22Rv1 (cell line): ENCODE measurements around the gene PTPRD.

Experiments
- ZFX ChIP-seq: fragments of 450-650 bp; IDR thresholded peaks from 2 replicates; pipeline ENCODE4 v1.6.1; 2017; ENCODE audit warnings: antibody characterized with exemption, borderline replicate concordance
- TF ChIP-seq, protein P1 (sequence below): fragments of 450-650 bp; IDR thresholded peaks from 2 replicates; pipeline ENCODE4 v1.5.1; 2017; ENCODE audit warnings: mild to moderate bottlenecking

DNA sequence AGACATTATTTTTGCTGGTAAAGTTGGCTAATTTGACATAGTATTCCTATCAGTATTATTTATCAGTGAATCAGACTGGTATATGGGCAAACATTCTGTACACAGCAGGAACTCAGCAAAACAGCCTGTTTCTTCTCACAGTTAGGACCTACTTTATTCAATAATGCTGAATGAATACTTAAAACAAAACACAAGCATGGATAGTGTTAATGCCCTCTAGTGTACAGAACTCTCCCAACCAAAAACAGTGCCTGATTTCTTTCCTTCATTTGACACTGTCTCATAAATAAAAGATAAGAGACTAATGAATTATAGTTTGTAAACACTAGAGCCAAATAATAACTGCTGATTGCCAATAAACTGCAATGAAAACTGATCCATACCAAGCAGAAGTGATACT is 1113.3 kb downstream of the PTPRD start:
- TF ChIP-seq, protein P1, sequence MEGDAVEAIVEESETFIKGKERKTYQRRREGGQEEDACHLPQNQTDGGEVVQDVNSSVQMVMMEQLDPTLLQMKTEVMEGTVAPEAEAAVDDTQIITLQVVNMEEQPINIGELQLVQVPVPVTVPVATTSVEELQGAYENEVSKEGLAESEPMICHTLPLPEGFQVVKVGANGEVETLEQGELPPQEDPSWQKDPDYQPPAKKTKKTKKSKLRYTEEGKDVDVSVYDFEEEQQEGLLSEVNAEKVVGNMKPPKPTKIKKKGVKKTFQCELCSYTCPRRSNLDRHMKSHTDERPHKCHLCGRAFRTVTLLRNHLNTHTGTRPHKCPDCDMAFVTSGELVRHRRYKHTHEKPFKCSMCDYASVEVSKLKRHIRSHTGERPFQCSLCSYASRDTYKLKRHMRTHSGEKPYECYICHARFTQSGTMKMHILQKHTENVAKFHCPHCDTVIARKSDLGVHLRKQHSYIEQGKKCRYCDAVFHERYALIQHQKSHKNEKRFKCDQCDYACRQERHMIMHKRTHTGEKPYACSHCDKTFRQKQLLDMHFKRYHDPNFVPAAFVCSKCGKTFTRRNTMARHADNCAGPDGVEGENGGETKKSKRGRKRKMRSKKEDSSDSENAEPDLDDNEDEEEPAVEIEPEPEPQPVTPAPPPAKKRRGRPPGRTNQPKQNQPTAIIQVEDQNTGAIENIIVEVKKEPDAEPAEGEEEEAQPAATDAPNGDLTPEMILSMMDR, result peak; percentile 28; the same call in 1 of the 2 replicates
- no peak for TF ChIP-seq ZFX
